CD4-positive, alpha-beta T cell treated with Interleukin-4 for 1 hour (primary cell): ENCODE data around the gene NAAA.
"Not testable (repeated sequence)": the region's sequence is repeated elsewhere in the genome, so short reads cannot be mapped to it uniquely, and the experiment has no call there.

Experiments used
- DNase-seq, 2 donors: peaks; one replicate each; pipeline ENCODE4 v3.0.0-alpha.2; 2020 to 2022

NAAA gene

GRCh38 chr4:75916091-75916661 is 24.6 kb downstream of the NAAA start:
- DNase-seq, result peak; percentile 33 to 53

- no peak for DNase-seq
Measured at GRCh38 chr4:75912968-75913367, 27.8 kb downstream of the NAAA start.

- DNase-seq, result not testable (repeated sequence)
Measured at GRCh38 chr4:75910831-75911230, 30.0 kb downstream of the NAAA start.

GRCh38 chr4:75909405-75909804 is 31.4 kb downstream of the NAAA start:
- no peak for DNase-seq

- DNase-seq, result no peak
Measured at GRCh38 chr4:75908555-75908954, 32.3 kb downstream of the NAAA start.

- DNase-seq, result no peak
Measured at GRCh38 chr4:75907966-75908365, 32.8 kb downstream of the NAAA start.

DNA sequence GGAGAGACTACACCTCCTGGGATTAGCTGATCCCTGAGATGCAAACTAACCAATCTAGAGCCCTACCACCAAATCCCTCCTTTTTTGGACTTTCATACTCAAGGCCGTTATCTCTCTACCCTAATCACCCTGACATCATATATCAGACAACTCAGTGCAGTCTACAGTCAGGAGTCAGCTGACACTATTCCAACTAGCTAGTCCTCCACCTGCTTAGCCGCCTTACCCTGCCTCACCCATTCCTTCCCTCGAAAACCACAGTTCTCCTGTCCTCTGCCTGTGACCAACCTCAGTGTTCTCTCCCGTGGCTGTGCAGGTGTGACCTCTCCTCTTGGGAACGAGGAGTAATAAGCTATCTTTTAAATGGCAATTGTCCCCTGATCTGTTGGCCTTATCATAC is 36.7 kb downstream of the NAAA start:
- DNase-seq, result no peak

- no peak for DNase-seq
Measured at GRCh38 chr4:75902352-75902751, 38.5 kb downstream of the NAAA start, which contains the start of gene PPEF2. PPEF2 (minus strand) TSS chr4:75902452; CDS start chr4:75896325, 6,127 bp downstream.

DNA sequence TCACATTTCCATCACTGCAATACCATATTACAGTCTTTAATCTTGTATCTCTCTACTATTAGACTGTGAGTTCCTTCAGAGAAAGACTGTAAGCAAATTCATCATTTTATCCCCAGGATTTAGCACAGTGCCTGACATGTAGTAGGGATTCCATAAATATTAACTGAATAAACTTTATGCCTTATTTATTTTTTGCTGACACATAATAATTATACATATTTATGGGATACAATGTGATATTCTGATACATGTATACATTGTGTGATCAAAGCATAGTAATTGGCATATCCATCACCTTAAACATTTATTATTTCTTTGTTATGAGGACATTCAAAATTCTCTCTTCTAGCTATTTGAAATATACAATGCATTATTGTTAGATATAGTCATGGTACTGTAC is 42.3 kb downstream of the NAAA start:
- DNase-seq, result no peak

- peak in 1 of 2 donors; percentile 39 for DNase-seq
Measured at GRCh38 chr4:75895744-75896314, 45.0 kb downstream of the NAAA start.

- no peak for DNase-seq
Measured at GRCh38 chr4:75892508-75892907, 48.3 kb downstream of the NAAA start.

- DNase-seq, result no peak
Measured at GRCh38 chr4:75891611-75892010, 49.2 kb downstream of the NAAA start.

DNA sequence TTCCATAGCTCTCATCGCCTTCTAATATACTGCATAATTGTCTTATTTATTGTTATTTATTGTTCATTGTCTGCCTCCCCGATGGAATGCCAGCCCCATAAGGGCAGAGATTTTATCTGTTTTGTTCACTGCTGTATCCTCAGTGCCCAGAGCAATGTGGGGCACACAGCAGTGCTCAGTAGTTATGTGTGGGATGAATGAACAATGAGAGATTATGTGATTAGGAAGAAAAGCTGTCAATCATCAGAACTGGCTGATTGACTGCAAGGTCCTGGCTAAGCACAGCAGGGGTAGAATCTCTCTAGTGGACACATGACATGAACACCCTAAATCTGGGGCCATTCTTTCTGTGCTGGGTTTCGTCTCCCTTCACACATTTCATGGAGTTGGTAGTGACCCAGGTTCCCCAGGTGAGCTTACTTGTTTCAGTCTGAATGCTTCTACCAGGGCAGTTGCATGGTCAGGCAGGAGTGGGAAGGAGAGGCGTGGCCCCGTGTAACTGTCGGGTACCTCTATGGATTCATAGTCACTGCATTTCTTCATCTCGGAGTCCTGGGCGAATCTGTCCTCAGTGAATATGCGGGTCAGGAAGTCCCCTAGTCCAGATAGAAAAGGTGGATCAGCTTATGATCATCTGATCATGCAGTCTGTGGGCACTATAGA is 51.1 kb downstream of the NAAA start:
- DNase-seq, result no peak

DNA sequence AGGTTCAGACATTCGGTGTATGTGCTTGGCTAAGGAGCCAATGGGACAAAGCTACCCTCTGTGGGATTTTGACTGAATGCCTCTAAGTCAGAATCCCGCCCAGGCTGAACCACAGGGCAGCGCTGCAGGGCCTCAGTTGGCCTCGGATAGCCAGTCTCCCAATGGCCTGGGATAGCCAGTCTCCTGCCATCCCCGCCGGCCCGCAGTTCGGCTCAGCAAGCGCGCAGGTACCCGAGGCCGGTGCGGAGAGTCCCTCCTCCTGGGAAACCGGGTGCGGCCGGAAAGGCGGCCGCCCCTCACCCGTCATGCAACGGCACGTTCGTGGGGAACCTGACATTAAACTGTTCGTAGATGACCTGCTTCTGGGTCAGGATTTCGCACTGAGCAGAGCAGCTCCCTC is 54.7 kb downstream of the NAAA start:
- no peak for DNase-seq

DNA sequence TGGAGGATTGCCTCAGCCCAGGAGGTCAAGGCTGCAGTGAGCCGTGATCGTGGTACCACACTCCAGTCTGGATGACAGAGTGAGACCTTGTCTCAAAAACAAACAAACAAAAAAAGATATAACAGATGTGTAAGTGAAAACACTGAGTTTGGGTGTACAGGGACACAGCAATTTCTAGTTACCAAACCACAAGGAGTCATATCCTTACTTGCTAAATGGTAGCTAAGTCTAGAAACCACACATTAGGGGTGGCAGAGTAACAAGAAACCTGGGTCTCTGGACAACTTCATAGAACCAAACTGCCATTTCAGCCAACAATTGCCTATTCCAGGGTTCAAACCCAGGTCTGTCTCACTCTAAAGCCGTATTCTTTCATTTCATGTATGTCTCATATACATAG is 59.3 kb downstream of the NAAA start:
- DNase-seq, result no peak

- no peak for DNase-seq
Measured at GRCh38 chr4:75880278-75880677, 60.5 kb downstream of the NAAA start.

DNA sequence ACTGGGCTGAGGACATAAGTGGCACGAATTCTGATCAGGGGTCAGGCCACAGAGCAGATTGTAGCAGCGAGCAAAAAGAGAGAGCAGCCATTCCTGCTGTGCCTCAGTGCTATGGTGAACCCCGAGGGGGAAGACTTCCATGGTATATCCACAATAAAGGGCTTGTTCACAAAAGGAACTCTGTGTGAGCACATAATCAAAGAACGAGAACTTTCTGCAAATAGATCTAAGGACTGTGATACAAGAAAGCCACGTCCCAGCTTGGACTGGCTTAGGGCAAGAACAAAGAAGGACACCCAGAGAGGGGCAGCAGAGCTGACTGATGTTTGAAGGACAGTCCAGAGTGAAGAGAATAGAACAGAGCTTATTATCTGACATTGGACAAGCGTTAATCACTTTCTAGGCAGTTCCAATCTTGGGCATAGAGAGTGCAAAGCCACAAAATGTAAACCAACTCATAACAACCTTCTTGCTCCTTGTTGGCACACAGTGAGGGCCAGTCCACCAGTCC is 62.5 kb downstream of the NAAA start:
- DNase-seq, result no peak

GRCh38 chr4:75876218-75876617 is 64.6 kb downstream of the NAAA start:
- no peak for DNase-seq

DNA sequence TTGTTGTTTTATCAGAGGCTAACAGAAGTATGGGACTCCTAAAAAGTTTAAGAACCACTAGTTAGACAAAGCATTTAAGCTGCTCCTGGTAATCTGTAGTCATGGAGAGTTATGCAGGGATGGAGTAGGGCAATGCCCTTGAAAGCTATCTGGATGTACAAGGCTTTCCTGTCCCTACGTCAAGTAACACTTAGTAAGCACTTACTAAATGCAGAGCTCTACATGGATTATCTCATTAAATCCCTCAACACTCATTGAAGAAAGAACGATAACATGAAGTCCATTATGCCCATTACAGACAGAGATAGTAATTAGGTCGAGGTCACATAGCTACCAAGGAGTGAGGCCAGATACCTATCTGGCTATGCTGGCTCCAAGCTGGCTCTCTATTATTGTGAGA is 71.7 kb downstream of the NAAA start:
- DNase-seq, result no peak

DNA sequence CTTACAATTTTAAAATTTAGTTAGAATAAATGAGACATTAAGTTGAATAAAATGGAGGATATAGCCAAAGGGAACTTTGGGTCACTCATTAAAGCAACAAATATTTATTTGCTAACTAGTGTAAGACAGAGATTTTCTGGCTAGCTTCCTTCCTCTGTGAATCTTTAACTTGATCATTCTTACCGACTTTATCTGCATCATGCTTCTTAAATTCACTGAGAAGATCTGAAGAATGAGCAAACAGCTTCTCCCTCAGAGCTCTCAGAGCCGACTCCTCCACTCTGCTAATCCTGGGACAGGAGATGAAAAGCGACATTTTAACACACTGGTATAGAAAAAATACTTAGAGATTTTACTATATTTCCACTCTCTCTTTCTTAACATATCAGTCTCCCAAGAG is 73.7 kb downstream of the NAAA start:
- no peak for DNase-seq
